H1 (cell line): ENCODE measurements around the gene USP12. TPM values are rescaled to one million over a fixed set of nuclear protein-coding genes. Genes with fewer than 3 reads are reported as not detected.

Experiments used
- CTCF ChIA-PET: fragments of 300-600 bp; sonication (Branson Sonifier 250); formaldehyde crosslinking; loops from one replicate; lab custom pipeline; 2021; ENCODE audit not compliant: partially characterized antibody; lab: Charles Lee
- POLR2A ChIA-PET: fragments of 300-600 bp; sonication (Branson Sonifier 250); formaldehyde crosslinking; loops from one replicate; lab custom pipeline; 2021; ENCODE audit warnings: inconsistent platforms; ENCODE audit not compliant: partially characterized antibody; lab: Charles Lee
- DNase-seq, 2 experiments: peaks; one replicate each; pipeline versions ENCODE4 v3.0.0 to v3.0.0-alpha.2; 2010 to 2022; ENCODE audit warnings: low spot score in 2 of 2, low read depth in 1 of 2, mixed read lengths in 1 of 2
- FAIRE-seq: peaks from 2 replicates; lab custom pipeline; 2011; peaks lifted over from hg19 to GRCh38; lab: Jason Lieb, UNC
- H2AFZ ChIP-seq: 2 replicates; pipeline ENCODE4 v1.8.1; 2012; ENCODE audit warnings: low read length, inconsistent platforms
- H2AK5ac ChIP-seq: 2 replicates; pipeline ENCODE4 v1.6.1; 2013; ENCODE audit warnings: low read depth, low read length
- H2BK120ac ChIP-seq: replicated peaks from 2 replicates; pipeline ENCODE3; 2013; ENCODE audit warnings: low read depth, low read length, inconsistent platforms
- H2BK12ac ChIP-seq: 2 replicates; pipeline ENCODE4 v1.6.1; 2013; ENCODE audit warnings: low read depth, low read length
- H2BK15ac ChIP-seq: 2 replicates; pipeline ENCODE4 v1.6.1; 2013; ENCODE audit warnings: low read length
- H2BK20ac ChIP-seq: 2 replicates; pipeline ENCODE4 v1.6.1; 2013; ENCODE audit warnings: low read length
- H2BK5ac ChIP-seq: 2 replicates; pipeline ENCODE4 v1.6.1; 2013; ENCODE audit warnings: low read depth, low read length
- H3K14ac ChIP-seq: 2 replicates; pipeline ENCODE4 v1.6.1; 2013; ENCODE audit warnings: inconsistent platforms; ENCODE audit not compliant: insufficient read length
- H3K18ac ChIP-seq: 2 replicates; pipeline ENCODE4 v1.6.1; 2013; ENCODE audit warnings: low read length; ENCODE audit errors: extremely low read depth
- H3K23ac ChIP-seq: 2 replicates; pipeline ENCODE4 v1.6.1; 2013; ENCODE audit warnings: inconsistent platforms; ENCODE audit not compliant: insufficient read length
- H3K23me2 ChIP-seq: 2 replicates; pipeline ENCODE4 v1.6.1; 2013; ENCODE audit warnings: low read depth, low read length
- H3K27ac ChIP-seq: 2 replicates; pipeline ENCODE4 v1.6.1; 2011; ENCODE audit warnings: low read depth, low read length, inconsistent platforms
- H3K27me3 ChIP-seq, 4 experiments: replicated peaks in 1 of 4; 1 replicate in 1 of 4; 2 replicates in 3 of 4; pipeline versions ENCODE4 v1.6.1 to v1.8.1; 2011 to 2013; ENCODE audit warnings: low read length in 3 of 4, mild to moderate bottlenecking in 3 of 4, inconsistent platforms in 2 of 4, mixed read lengths in 2 of 4, moderate library complexity in 1 of 4; ENCODE audit not compliant: control insufficient read depth in 3 of 4, insufficient read depth in 3 of 4; ENCODE audit errors: extremely low read depth in 1 of 4
- H3K36me3 ChIP-seq, 4 experiments: 2 replicates each; pipeline versions ENCODE4 v1.6.1 to v1.8.1; 2011 to 2013; ENCODE audit warnings: mild to moderate bottlenecking in 4 of 4, low read length in 3 of 4, moderate library complexity in 2 of 4, control low read depth in 1 of 4, inconsistent platforms in 1 of 4; ENCODE audit not compliant: insufficient read depth in 4 of 4, control insufficient read depth in 2 of 4
- H3K4ac ChIP-seq: replicated peaks from 2 replicates; pipeline ENCODE3; 2013; ENCODE audit warnings: low read length, low read depth, mixed read lengths, inconsistent platforms; ENCODE audit not compliant: insufficient read length
- H3K4me1 ChIP-seq, 4 experiments: replicated peaks in 1 of 4; 1 replicate in 1 of 4; 2 replicates in 3 of 4; pipeline versions ENCODE4 v1.6.1 to v1.8.1; 2011 to 2013; ENCODE audit warnings: low read length in 3 of 4, inconsistent platforms in 2 of 4, mixed read lengths in 1 of 4; ENCODE audit not compliant: insufficient read depth in 4 of 4, control insufficient read depth in 3 of 4
- H3K4me2 ChIP-seq, 2 experiments: 2 replicates each; pipeline versions ENCODE4 v1.6.1 to v1.8.1; 2011 to 2013; ENCODE audit warnings: low read depth in 2 of 2, low read length in 2 of 2, control low read depth in 1 of 2, inconsistent platforms in 1 of 2, mild to moderate bottlenecking in 1 of 2; ENCODE audit not compliant: insufficient read depth in 1 of 2
- H3K4me3 ChIP-seq, 4 experiments: fragments of 200-600, 300-600 bp in 1 of 4; sonication (generic), shearing (Covaris generic), sonication (Bioruptor Twin) in 1 of 4; 2 replicates each; pipeline versions ENCODE4 v1.5.1 to v1.8.1; 2011 to 2016; ENCODE audit warnings: low read length in 4 of 4, low read depth in 3 of 4, control low read depth in 2 of 4, inconsistent platforms in 2 of 4, mild to moderate bottlenecking in 2 of 4, mixed read lengths in 1 of 4, moderate library complexity in 1 of 4; ENCODE audit not compliant: insufficient read depth in 2 of 4; ENCODE audit errors: extremely low read depth in 1 of 4
- H3K56ac ChIP-seq: replicated peaks from 2 replicates; pipeline ENCODE3; 2013; ENCODE audit warnings: low read depth, mild to moderate bottlenecking, mixed read lengths, low read length, inconsistent platforms; ENCODE audit not compliant: insufficient read length
- H3K79me1 ChIP-seq: 2 replicates; pipeline ENCODE4 v1.6.1; 2013; ENCODE audit warnings: low read depth, low read length, control low read depth
- H3K79me2 ChIP-seq, 2 experiments: 2 replicates each; pipeline versions ENCODE4 v1.6.1 to v1.8.1; 2012 to 2013; ENCODE audit warnings: low read length in 2 of 2, mild to moderate bottlenecking in 2 of 2, inconsistent platforms in 1 of 2; ENCODE audit not compliant: insufficient read depth in 2 of 2, control insufficient read depth in 1 of 2
- H3K9ac ChIP-seq, 4 experiments: replicated peaks in 1 of 4; 1 replicate in 1 of 4; 2 replicates in 3 of 4; pipeline versions ENCODE4 v1.6.1 to v1.8.1; 2011 to 2013; ENCODE audit warnings: low read depth in 3 of 4, low read length in 3 of 4, control low read depth in 2 of 4, mild to moderate bottlenecking in 2 of 4, moderate library complexity in 2 of 4, inconsistent platforms in 1 of 4; ENCODE audit errors: extremely low read depth in 1 of 4
- H3K9me3 ChIP-seq, 2 experiments: 2 replicates each; pipeline versions ENCODE4 v1.6.1 to v1.8.1; 2012 to 2013; ENCODE audit warnings: mild to moderate bottlenecking in 2 of 2, moderate library complexity in 2 of 2, control low read depth in 1 of 2, inconsistent platforms in 1 of 2, low read depth in 1 of 2, low read length in 1 of 2, mixed read lengths in 1 of 2; ENCODE audit not compliant: insufficient read depth in 2 of 2
- H4K20me1 ChIP-seq, 2 experiments: replicated peaks in 1 of 2; 2 replicates each; pipeline versions ENCODE3 to v1.8.1; 2011 to 2013; ENCODE audit warnings: inconsistent platforms in 2 of 2, low read length in 2 of 2, mild to moderate bottlenecking in 1 of 2; ENCODE audit not compliant: insufficient read depth in 2 of 2, control insufficient read depth in 1 of 2
- H4K5ac ChIP-seq: 2 replicates; pipeline ENCODE4 v1.6.1; 2013; ENCODE audit warnings: low read length, low read depth, mixed read lengths, inconsistent platforms; ENCODE audit not compliant: insufficient read length
- H4K8ac ChIP-seq: 2 replicates; pipeline ENCODE4 v1.8.0; 2013; ENCODE audit warnings: mild to moderate bottlenecking, moderate library complexity, low read length, inconsistent platforms; ENCODE audit not compliant: insufficient read depth; ENCODE audit errors: extremely low read depth
- H4K91ac ChIP-seq: replicated peaks from 2 replicates; pipeline ENCODE3; 2013; ENCODE audit warnings: low read length, mixed read lengths, inconsistent platforms; ENCODE audit not compliant: insufficient read length
- CBX5 ChIP-seq: fragments of 300-800, 300-1000 bp; sonication (generic); IDR thresholded peaks from 2 replicates; pipeline ENCODE4 v1.7.1; 2016; ENCODE audit warnings: antibody characterized with exemption, low read length, low read depth
- CBX8 ChIP-seq: fragments of 300-800, 300-1000 bp; sonication (generic); IDR thresholded peaks from 2 replicates; pipeline ENCODE4 v1.7.1; 2016; ENCODE audit warnings: low read depth, low read length, borderline replicate concordance
- CHD1 ChIP-seq: IDR thresholded peaks from 2 replicates; pipeline ENCODE4 v1.6.1; 2012; ENCODE audit warnings: low read depth, low read length, improper control_type of control experiment
- CTBP2 ChIP-seq: IDR thresholded peaks from 2 replicates; pipeline ENCODE4 v1.7.0; 2011; ENCODE audit warnings: borderline replicate concordance, mild to moderate bottlenecking, moderate library complexity, mixed read lengths, low read length; ENCODE audit not compliant: insufficient read depth, insufficient read length
- EGR1 ChIP-seq: IDR thresholded peaks from 2 replicates; pipeline ENCODE4 v1.6.1; 2011; ENCODE audit warnings: low read depth, low read length, borderline replicate concordance
- GABPA ChIP-seq: IDR thresholded peaks from 2 replicates; pipeline ENCODE4 v1.6.1; 2011; ENCODE audit warnings: mild to moderate bottlenecking, low read length, moderate library complexity, borderline replicate concordance; ENCODE audit not compliant: insufficient read depth
- JUND ChIP-seq: IDR thresholded peaks from 2 replicates; pipeline ENCODE4 v1.6.1; 2011; ENCODE audit warnings: mild to moderate bottlenecking, improper control_type of control experiment, low read length
- NANOG ChIP-seq: IDR thresholded peaks from 2 replicates; pipeline ENCODE4 v1.6.1; 2011; ENCODE audit warnings: low read length, low read depth, mild to moderate bottlenecking, inconsistent platforms; ENCODE audit not compliant: insufficient read depth, poor library complexity, severe bottlenecking
- POLR2A ChIP-seq, 2 experiments: IDR thresholded peaks; 1 replicate in 1 of 2; 2 replicates in 1 of 2; pipeline ENCODE4 v1.6.1; 2011; ENCODE audit warnings: low read depth in 2 of 2, low read length in 2 of 2, mild to moderate bottlenecking in 2 of 2; ENCODE audit errors: control extremely low read depth in 1 of 2
- POU5F1 ChIP-seq: IDR thresholded peaks from 2 replicates; pipeline ENCODE4 v1.6.1; 2011; ENCODE audit warnings: low read depth, mild to moderate bottlenecking, low read length, moderate library complexity
- RBBP5 ChIP-seq: IDR thresholded peaks from 2 replicates; pipeline ENCODE4 v1.7.1; 2012; ENCODE audit warnings: low read depth, mild to moderate bottlenecking, inconsistent platforms, low read length, moderate library complexity, borderline replicate concordance
- SRF ChIP-seq: IDR thresholded peaks from 2 replicates; pipeline ENCODE4 v1.6.1; 2011; ENCODE audit warnings: mild to moderate bottlenecking, low read depth, low read length, moderate library complexity
- TCF12 ChIP-seq: IDR thresholded peaks from 2 replicates; pipeline ENCODE4 v1.6.1; 2011; ENCODE audit warnings: low read depth, mild to moderate bottlenecking, low read length
- ZNF274 ChIP-seq: IDR thresholded peaks from 2 replicates; pipeline ENCODE4 v1.7.0; 2012; ENCODE audit warnings: low read length, borderline replicate concordance; ENCODE audit errors: extremely low read depth
- WGBS, 2 experiments: shearing (Covaris generic) in 1 of 2; methylation state at CpG; one replicate each; pipeline versions ENCODE4 v1.1.6 to v1.1.7; 2013 to 2015; ENCODE audit warnings: low lambda C conversion rate in 2 of 2, mixed read lengths in 2 of 2, inconsistent platforms in 1 of 2, low coverage in 1 of 2, missing lambda C conversion rate in 1 of 2; ENCODE audit not compliant: insufficient replicate concordance in 2 of 2, insufficient coverage in 1 of 2, insufficient read length in 1 of 2; ENCODE audit errors: extremely low coverage in 1 of 2, missing lambda C conversion rate in 1 of 2; 5-methylcytosine and 5-hydroxymethylcytosine counted together
- polyA plus RNA-seq, 7 experiments: library from polyadenylated mRNA; depleted of rRNA in 3 of 7; stranded (reverse) in 5 of 7; unstranded in 2 of 7; fragments of >200 nt in 5 of 7; fragments of 200-250 nt in 2 of 7; gene quantifications; 1 replicate in 5 of 7; 2 replicates in 1 of 7; 4 replicates in 1 of 7; pipeline versions ENCODE4 v1.2.1 to v1.2.3, GENCODE V29; 2011 to 2013; ENCODE audit warnings: missing spikeins in 2 of 7, mixed read lengths in 2 of 7
- total RNA-seq: library from RNA; stranded (reverse); fragmentation: NEBNext Ultra II Directional; extraction: Animal tissue kit (Norgen Biotek cat#: 25700); gene quantifications from 2 replicates; pipeline ENCODE4 v1.2.1, GENCODE V29; 2021
- TF ChIP-seq, protein P1 (sequence below): IDR thresholded peaks from 2 replicates; pipeline ENCODE4 v1.6.1; 2012; ENCODE audit warnings: inconsistent platforms

The USP12 gene
- total and polyA plus RNA-seq, 2 of the 8 experiments (the other 6 are each of a cell fraction or from before 2014, with no cell fraction given): 4.0 to 30.0 TPM

DNA sequence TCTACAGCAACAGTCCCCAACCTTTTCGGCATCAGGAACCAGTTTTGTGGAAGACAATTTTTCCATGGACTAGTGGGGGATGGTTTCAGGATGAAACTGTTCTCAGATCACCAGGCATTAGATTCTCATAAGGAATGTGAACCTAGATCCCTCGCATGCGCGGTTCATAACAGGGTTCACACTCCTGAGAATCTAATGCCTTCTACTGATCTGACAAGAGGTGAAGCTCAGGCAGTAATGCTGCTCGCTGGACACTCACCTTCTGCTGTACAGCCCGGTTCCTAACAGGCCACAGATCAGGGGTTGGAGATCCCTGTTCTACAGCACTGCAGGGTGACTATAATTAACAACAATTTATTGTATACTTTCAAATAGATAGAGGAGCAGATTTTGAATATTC lies 21.9 kb downstream of the USP12 start:
- Histone ChIP-seq H3K9ac (no peak overlapping the region), H3K56ac (no peak overlapping the region), H4K5ac (no peak overlapping the region), H2BK20ac (no peak overlapping the region), H3K23ac (no peak overlapping the region), H3K9me3 (no peaks in the 10 kb centered on the region), H3K27ac (no peak overlapping the region), H3K23me2 (no peaks in the 10 kb centered on the region; the same call in 1 of the 2 replicates), H3K36me3 (no peaks in the 10 kb centered on the region), H3K27me3 (no peaks in the 10 kb centered on the region), H3K4me1 (peaks cover 0 to 2% (median 0%) of the 10 kb centered on the region in 4 experiments; a peak in 1 of 7 replicates), H3K14ac (no peak overlapping the region), H2AFZ (no peak overlapping the region), H2BK12ac (no peak overlapping the region), H2BK120ac (no peak overlapping the region), H3K4ac (no peak overlapping the region), H3K79me1 (peaks cover 1% of the 10 kb centered on the region; the same call in 1 of the 2 replicates), H2BK5ac (no peak overlapping the region), H4K91ac (no peak overlapping the region), H3K4me3 (no peak overlapping the region), H3K4me2 (no peak overlapping the region), H4K8ac (no peak overlapping the region), H2AK5ac (no peak overlapping the region), H3K79me2 (peaks cover 20 to 94% of the 10 kb centered on the region in 2 experiments), H4K20me1 (peaks cover 0 to 14% of the 10 kb centered on the region in 2 experiments), H2BK15ac (no peak overlapping the region), H3K18ac (no peak overlapping the region)
- 93% methylated on average over 6 of the region's 6 CpGs; no CpG with 5 or more reads in 1 of the 2 experiments for WGBS, 2 experiments
- FAIRE-seq (no peak), DNase-seq (no peak)
- POLR2A ChIA-PET: no interaction called here
- CTCF ChIA-PET: interaction anchor here (1.0 kb wide), 1 partner anchor 12 kb away, joined by 4 read pairs; no protein-coding TSS in a partner anchor
- TF ChIP-seq, protein P1, sequence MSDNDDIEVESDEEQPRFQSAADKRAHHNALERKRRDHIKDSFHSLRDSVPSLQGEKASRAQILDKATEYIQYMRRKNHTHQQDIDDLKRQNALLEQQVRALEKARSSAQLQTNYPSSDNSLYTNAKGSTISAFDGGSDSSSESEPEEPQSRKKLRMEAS: no peak
- TF ChIP-seq RBBP5 (no peak), POU5F1 (no peak), CBX5 (no peak), POLR2A (IDR thresholded peaks at IDR 0.05; ENCODE audit: control extremely low read depth in 1 of 2, low read depth in 2 of 2, low read length in 2 of 2) (no peak), ZNF274 (no peak), JUND (no peak), EGR1 (no peak), GABPA (no peak), CTBP2 (no peak), NANOG (no peak), TCF12 (no peak), CBX8 (no peak), SRF (no peak), CHD1 (no peak)
